Sigmoid colon (tissue), 4 donors: ENCODE data around the gene ZNF581.

Source experiments
- CTCF ChIP-seq, 4 experiments: fragments of 450-650 bp in 3 of 4; fragments of 200-600 bp in 1 of 4; IDR thresholded peaks; one replicate each; pipeline ENCODE4 v1.5.1; 2016 to 2019; ENCODE audit warnings: antibody characterized with exemption in 4 of 4, mild to moderate bottlenecking in 3 of 4, moderate library complexity in 2 of 4
- EP300 ChIP-seq, 4 donors: sonication (generic); formaldehyde crosslinking; IDR thresholded peaks; one replicate each; pipeline ENCODE4 v1.6.1; 2017; ENCODE audit warnings: antibody characterized with exemption in 4 of 4
- POLR2A ChIP-seq, 2 donors: fragments of 450-650 bp; IDR thresholded peaks; one replicate each; pipeline ENCODE4 v1.6.1; 2016; ENCODE audit warnings: antibody characterized with exemption in 2 of 2, mild to moderate bottlenecking in 2 of 2, moderate library complexity in 2 of 2

- TF ChIP-seq POLR2A (IDR thresholded peaks at IDR 0.05), result no peak
- TF ChIP-seq CTCF (IDR thresholded peaks at IDR 0.05), result no peak
- no peak for TF ChIP-seq EP300 (IDR thresholded peaks at IDR 0.05)
Observed at GRCh38 chr19:55602104-55603001, 41.1 kb upstream of the ZNF581 start.
